Measurements from ENCODE around the gene ANKRD63. TPM values are rescaled to one million over a fixed set of nuclear protein-coding genes. Genes with fewer than 3 reads are reported as not detected.

The ANKRD63 gene
- total and polyA plus RNA-seq, 9 of the 15 experiments (the other 6 are each of a cell fraction or from before 2014, with no cell fraction given) = 1.3 to 2.0 (median 1.8) TPM; not detected in 6

DNA sequence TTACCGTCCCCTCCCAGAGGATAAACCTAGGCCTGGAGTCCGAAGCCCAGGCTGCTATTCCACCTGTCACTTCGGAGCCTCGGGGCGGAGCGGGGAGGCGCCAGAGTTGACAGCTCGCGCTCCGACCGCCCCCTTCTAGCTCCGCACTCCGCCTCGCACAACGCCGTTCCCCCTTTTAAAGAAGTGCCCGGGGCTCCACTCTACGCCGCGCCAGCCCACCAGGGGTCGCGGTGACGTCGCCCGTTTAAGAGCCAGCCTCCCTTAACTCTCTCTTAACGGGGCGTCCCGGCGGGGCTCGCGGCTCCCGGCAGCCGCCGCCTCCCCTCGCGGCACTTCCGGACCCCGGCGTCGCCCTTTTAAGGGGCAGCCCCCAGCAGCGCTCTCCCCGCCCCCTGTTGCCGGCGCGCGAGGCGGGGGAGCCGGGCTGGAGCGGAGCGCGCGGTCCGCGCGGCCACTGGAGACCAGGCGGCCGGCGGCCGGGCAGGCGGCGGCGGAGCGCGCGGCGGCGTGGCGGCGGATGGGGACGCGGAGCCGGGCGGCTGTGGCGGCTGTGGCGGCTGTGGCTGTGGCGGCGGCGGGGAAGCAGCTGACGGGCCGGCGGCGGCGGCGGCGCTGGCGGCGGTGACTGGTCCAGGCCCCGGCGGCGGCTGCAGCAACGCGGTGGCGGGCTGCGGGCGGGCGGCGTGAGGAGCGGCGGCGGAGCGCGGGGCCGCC lies 40.5 kb upstream of the ANKRD63 start, which contains the start of gene INAFM2 (continued):
- TF ChIP-seq, protein P1, sequence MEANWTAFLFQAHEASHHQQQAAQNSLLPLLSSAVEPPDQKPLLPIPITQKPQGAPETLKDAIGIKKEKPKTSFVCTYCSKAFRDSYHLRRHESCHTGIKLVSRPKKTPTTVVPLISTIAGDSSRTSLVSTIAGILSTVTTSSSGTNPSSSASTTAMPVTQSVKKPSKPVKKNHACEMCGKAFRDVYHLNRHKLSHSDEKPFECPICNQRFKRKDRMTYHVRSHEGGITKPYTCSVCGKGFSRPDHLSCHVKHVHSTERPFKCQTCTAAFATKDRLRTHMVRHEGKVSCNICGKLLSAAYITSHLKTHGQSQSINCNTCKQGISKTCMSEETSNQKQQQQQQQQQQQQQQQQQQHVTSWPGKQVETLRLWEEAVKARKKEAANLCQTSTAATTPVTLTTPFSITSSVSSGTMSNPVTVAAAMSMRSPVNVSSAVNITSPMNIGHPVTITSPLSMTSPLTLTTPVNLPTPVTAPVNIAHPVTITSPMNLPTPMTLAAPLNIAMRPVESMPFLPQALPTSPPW (CRISPR knock-in tag; IDR thresholded peaks at IDR 0.05) = peak; percentile 91
- TF ChIP-seq SPI1 (IDR thresholded peaks at IDR 0.05; ENCODE audit: borderline replicate concordance, low read depth, low read length) (peak; percentile 60), SIN3A (IDR thresholded peaks at IDR 0.05; ENCODE audit: borderline replicate concordance in 2 of 2, control insufficient read depth in 1 of 2, low read depth in 2 of 2, low read length in 2 of 2) (peak in 1 of 2 experiments; percentile 37; a peak in 1 of 4 replicates), ELK1 (CRISPR knock-in tag; IDR thresholded peaks at IDR 0.05) (no peak), TEAD1 (CRISPR knock-in tag; IDR thresholded peaks at IDR 0.05) (peak in 1 of 2 experiments; percentile 90; a peak in 2 of 4 replicates), TSC22D4 (tag; IDR thresholded peaks at IDR 0.05) (no peak), ZNF436 (CRISPR knock-in tag; IDR thresholded peaks at IDR 0.05) (no peak), IFI16 (CRISPR knock-in tag; IDR thresholded peaks at IDR 0.05) (no peak)
- TF ChIP-seq, protein P2, sequence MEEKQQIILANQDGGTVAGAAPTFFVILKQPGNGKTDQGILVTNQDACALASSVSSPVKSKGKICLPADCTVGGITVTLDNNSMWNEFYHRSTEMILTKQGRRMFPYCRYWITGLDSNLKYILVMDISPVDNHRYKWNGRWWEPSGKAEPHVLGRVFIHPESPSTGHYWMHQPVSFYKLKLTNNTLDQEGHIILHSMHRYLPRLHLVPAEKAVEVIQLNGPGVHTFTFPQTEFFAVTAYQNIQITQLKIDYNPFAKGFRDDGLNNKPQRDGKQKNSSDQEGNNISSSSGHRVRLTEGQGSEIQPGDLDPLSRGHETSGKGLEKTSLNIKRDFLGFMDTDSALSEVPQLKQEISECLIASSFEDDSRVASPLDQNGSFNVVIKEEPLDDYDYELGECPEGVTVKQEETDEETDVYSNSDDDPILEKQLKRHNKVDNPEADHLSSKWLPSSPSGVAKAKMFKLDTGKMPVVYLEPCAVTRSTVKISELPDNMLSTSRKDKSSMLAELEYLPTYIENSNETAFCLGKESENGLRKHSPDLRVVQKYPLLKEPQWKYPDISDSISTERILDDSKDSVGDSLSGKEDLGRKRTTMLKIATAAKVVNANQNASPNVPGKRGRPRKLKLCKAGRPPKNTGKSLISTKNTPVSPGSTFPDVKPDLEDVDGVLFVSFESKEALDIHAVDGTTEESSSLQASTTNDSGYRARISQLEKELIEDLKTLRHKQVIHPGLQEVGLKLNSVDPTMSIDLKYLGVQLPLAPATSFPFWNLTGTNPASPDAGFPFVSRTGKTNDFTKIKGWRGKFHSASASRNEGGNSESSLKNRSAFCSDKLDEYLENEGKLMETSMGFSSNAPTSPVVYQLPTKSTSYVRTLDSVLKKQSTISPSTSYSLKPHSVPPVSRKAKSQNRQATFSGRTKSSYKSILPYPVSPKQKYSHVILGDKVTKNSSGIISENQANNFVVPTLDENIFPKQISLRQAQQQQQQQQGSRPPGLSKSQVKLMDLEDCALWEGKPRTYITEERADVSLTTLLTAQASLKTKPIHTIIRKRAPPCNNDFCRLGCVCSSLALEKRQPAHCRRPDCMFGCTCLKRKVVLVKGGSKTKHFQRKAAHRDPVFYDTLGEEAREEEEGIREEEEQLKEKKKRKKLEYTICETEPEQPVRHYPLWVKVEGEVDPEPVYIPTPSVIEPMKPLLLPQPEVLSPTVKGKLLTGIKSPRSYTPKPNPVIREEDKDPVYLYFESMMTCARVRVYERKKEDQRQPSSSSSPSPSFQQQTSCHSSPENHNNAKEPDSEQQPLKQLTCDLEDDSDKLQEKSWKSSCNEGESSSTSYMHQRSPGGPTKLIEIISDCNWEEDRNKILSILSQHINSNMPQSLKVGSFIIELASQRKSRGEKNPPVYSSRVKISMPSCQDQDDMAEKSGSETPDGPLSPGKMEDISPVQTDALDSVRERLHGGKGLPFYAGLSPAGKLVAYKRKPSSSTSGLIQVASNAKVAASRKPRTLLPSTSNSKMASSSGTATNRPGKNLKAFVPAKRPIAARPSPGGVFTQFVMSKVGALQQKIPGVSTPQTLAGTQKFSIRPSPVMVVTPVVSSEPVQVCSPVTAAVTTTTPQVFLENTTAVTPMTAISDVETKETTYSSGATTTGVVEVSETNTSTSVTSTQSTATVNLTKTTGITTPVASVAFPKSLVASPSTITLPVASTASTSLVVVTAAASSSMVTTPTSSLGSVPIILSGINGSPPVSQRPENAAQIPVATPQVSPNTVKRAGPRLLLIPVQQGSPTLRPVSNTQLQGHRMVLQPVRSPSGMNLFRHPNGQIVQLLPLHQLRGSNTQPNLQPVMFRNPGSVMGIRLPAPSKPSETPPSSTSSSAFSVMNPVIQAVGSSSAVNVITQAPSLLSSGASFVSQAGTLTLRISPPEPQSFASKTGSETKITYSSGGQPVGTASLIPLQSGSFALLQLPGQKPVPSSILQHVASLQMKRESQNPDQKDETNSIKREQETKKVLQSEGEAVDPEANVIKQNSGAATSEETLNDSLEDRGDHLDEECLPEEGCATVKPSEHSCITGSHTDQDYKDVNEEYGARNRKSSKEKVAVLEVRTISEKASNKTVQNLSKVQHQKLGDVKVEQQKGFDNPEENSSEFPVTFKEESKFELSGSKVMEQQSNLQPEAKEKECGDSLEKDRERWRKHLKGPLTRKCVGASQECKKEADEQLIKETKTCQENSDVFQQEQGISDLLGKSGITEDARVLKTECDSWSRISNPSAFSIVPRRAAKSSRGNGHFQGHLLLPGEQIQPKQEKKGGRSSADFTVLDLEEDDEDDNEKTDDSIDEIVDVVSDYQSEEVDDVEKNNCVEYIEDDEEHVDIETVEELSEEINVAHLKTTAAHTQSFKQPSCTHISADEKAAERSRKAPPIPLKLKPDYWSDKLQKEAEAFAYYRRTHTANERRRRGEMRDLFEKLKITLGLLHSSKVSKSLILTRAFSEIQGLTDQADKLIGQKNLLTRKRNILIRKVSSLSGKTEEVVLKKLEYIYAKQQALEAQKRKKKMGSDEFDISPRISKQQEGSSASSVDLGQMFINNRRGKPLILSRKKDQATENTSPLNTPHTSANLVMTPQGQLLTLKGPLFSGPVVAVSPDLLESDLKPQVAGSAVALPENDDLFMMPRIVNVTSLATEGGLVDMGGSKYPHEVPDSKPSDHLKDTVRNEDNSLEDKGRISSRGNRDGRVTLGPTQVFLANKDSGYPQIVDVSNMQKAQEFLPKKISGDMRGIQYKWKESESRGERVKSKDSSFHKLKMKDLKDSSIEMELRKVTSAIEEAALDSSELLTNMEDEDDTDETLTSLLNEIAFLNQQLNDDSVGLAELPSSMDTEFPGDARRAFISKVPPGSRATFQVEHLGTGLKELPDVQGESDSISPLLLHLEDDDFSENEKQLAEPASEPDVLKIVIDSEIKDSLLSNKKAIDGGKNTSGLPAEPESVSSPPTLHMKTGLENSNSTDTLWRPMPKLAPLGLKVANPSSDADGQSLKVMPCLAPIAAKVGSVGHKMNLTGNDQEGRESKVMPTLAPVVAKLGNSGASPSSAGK (IDR thresholded peaks at IDR 0.05) = peak; percentile 97
- TF ChIP-seq, protein P3, sequence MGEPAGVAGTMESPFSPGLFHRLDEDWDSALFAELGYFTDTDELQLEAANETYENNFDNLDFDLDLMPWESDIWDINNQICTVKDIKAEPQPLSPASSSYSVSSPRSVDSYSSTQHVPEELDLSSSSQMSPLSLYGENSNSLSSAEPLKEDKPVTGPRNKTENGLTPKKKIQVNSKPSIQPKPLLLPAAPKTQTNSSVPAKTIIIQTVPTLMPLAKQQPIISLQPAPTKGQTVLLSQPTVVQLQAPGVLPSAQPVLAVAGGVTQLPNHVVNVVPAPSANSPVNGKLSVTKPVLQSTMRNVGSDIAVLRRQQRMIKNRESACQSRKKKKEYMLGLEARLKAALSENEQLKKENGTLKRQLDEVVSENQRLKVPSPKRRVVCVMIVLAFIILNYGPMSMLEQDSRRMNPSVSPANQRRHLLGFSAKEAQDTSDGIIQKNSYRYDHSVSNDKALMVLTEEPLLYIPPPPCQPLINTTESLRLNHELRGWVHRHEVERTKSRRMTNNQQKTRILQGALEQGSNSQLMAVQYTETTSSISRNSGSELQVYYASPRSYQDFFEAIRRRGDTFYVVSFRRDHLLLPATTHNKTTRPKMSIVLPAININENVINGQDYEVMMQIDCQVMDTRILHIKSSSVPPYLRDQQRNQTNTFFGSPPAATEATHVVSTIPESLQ (CRISPR knock-in tag; IDR thresholded peaks at IDR 0.05) = peak; percentile 98

Data from K562 (cell line).